Panc1 (cell line): ENCODE data around the gene RABL6. TPM values are rescaled to one million over a fixed set of nuclear protein-coding genes. Genes with fewer than 3 reads are reported as not detected.

Experiments
- ATAC-seq: fragments of 200-7000 bp; cut with Tn5 transposase; 2 replicates; pipeline ENCODE4 v1.9.1; 2020; ENCODE audit warnings: mild to moderate bottlenecking, moderate library complexity
- BruUV-seq: library from RNA; stranded (reverse); fragments of 400-500 nt; replicated peaks from 2 replicates; lab custom pipeline; 2021; lab: Mats Ljungman, UMichigan
- CTCF ChIA-PET: fragments of 300-600 bp; sonication (Branson Sonifier 250); formaldehyde crosslinking; loops from one replicate; lab custom pipeline; 2022; ENCODE audit warnings: antibody characterized with exemption; lab: Charles Lee
- POLR2A ChIA-PET: fragments of 300-600 bp; sonication (Branson Sonifier 250); formaldehyde crosslinking; loops from one replicate; lab custom pipeline; 2022; ENCODE audit warnings: antibody characterized with exemption; lab: Charles Lee
- DNase-seq: peaks from one replicate; pipeline ENCODE4 v3.0.0-alpha.2; 2010; ENCODE audit warnings: low read depth, low spot score
- H3K27ac ChIP-seq: 2 replicates; pipeline ENCODE4 v1.5.1; 2011; ENCODE audit warnings: mild to moderate bottlenecking, low read length, inconsistent platforms
- H3K27me3 ChIP-seq: fragments of 200-500 bp; sonication (Bioruptor generic); 2 replicates; pipeline ENCODE4 v1.6.0; 2014; ENCODE audit warnings: low read length, inconsistent platforms; ENCODE audit not compliant: control insufficient read depth, insufficient read depth
- H3K36me3 ChIP-seq: fragments of 200-500 bp; sonication (Bioruptor generic); 2 replicates; pipeline ENCODE4 v1.5.1; 2014; ENCODE audit warnings: inconsistent platforms, mild to moderate bottlenecking, low read length, moderate library complexity; ENCODE audit not compliant: control insufficient read depth, insufficient read depth
- H3K4me1 ChIP-seq: 2 replicates; pipeline ENCODE4 v1.5.1; 2011; ENCODE audit warnings: inconsistent platforms, mild to moderate bottlenecking, low read length, moderate library complexity; ENCODE audit not compliant: control insufficient read depth, insufficient read depth
- H3K4me3 ChIP-seq, 2 experiments: 2 replicates each; pipeline ENCODE4 v1.5.1; 2011 to 2012; ENCODE audit warnings: low read depth in 2 of 2, low read length in 2 of 2, mild to moderate bottlenecking in 2 of 2, inconsistent platforms in 1 of 2, moderate library complexity in 1 of 2
- H3K9me3 ChIP-seq: fragments of 200-500 bp; sonication (Bioruptor generic); 2 replicates; pipeline ENCODE4 v1.5.1; 2014; ENCODE audit warnings: low read depth, mild to moderate bottlenecking, inconsistent platforms, low read length, moderate library complexity; ENCODE audit not compliant: control insufficient read depth, insufficient read depth
- POLR2AphosphoS5 ChIP-seq: IDR thresholded peaks from 2 replicates; pipeline ENCODE4 v1.6.1; 2012; ENCODE audit warnings: mild to moderate bottlenecking, low read depth, low read length, moderate library complexity
- REST ChIP-seq, 2 experiments: IDR thresholded peaks; 2 replicates each; pipeline ENCODE4 v1.6.1; 2011 to 2012; ENCODE audit warnings: low read depth in 2 of 2, control low read depth in 1 of 2, low read length in 1 of 2, mild to moderate bottlenecking in 1 of 2, moderate library complexity in 1 of 2; ENCODE audit not compliant: insufficient read depth in 1 of 2
- SIN3A ChIP-seq: IDR thresholded peaks from 2 replicates; pipeline ENCODE4 v1.6.1; 2012; ENCODE audit warnings: low read depth, mild to moderate bottlenecking, low read length, moderate library complexity, borderline replicate concordance; ENCODE audit not compliant: insufficient read depth
- TCF7L2 ChIP-seq: IDR thresholded peaks from 2 replicates; pipeline ENCODE4 v1.6.1; 2011; ENCODE audit warnings: mild to moderate bottlenecking, low read depth, low read length, inconsistent platforms
- in situ Hi-C: cut with HindIII; loops from 2 replicates; pipeline ENCODE4 v1.10.0; 2016; ENCODE audit warnings: low sequenced_read_pairs, low pct_unique_long_range_greater_than_20kb
- intact Hi-C: fragments of 100-400 bp; cut with micrococcal nuclease; formaldehyde crosslinking; loops from one replicate; pipeline ENCODE4 v1.10.0; 2022; ENCODE audit not compliant: unreplicated experiment
- total RNA-seq: library from RNA; stranded (reverse); gene quantifications from one replicate; pipeline ENCODE4 v1.2.1, GENCODE V29; 2021; ENCODE audit not compliant: unreplicated experiment
- TF ChIP-seq, protein P1 (sequence below): fragments of 450-650 bp; IDR thresholded peaks from 2 replicates; pipeline ENCODE4 v1.5.1; 2017; ENCODE audit warnings: mild to moderate bottlenecking

RABL6 gene
- total RNA-seq, 1 experiment from 2014 or later, result 106 TPM

- ATAC-seq (no peak), DNase-seq (no peak)
- TF ChIP-seq SIN3A, result no peak
- TF ChIP-seq REST (IDR thresholded peaks at IDR 0.05; ENCODE audit: insufficient read depth in 1 of 2, low read depth in 2 of 2, low read length in 1 of 2), result no peak
- no peak for TF ChIP-seq POLR2AphosphoS5
- no peaks in the 10 kb centered on the region for H3K36me3 ChIP-seq
- POLR2A ChIA-PET, result no interaction called here
- no peak overlapping the region for H3K27ac ChIP-seq
- H3K9me3 ChIP-seq, result no peaks in the 10 kb centered on the region; the same call in 1 of the 2 replicates
- H3K4me3 ChIP-seq, result no peak overlapping the region
- no peaks in the 10 kb centered on the region for H3K27me3 ChIP-seq
- in situ Hi-C loops (no loop called here), intact Hi-C loops (no loop called here)
- CTCF ChIA-PET, result no interaction called here
- BruUV-seq, result no TSS peak
- no peaks in the 10 kb centered on the region for H3K4me1 ChIP-seq
Observed at GRCh38 chr9:136775191-136775590, 32.6 kb upstream of the RABL6 start.

GRCh38 chr9:136776947-136777346 is 30.8 kb upstream of the RABL6 start:
- Histone ChIP-seq H3K4me1 (no peaks in the 10 kb centered on the region), H3K9me3 (no peaks in the 10 kb centered on the region; the same call in 1 of the 2 replicates), H3K27ac (no peak overlapping the region), H3K4me3 (no peak overlapping the region), H3K27me3 (no peaks in the 10 kb centered on the region), H3K36me3 (no peaks in the 10 kb centered on the region)
- DNase-seq (no peak), ATAC-seq (no peak)
- CTCF ChIA-PET, result interaction anchor here (1.4 kb wide), 1 partner anchor 10 kb away, joined by 3 read pairs; no protein-coding TSS in a partner anchor
- POLR2A ChIA-PET, result no interaction called here
- intact Hi-C loops, result no loop called here
- BruUV-seq, result no TSS peak
- in situ Hi-C loops, result no loop called here
- TF ChIP-seq, protein P1, sequence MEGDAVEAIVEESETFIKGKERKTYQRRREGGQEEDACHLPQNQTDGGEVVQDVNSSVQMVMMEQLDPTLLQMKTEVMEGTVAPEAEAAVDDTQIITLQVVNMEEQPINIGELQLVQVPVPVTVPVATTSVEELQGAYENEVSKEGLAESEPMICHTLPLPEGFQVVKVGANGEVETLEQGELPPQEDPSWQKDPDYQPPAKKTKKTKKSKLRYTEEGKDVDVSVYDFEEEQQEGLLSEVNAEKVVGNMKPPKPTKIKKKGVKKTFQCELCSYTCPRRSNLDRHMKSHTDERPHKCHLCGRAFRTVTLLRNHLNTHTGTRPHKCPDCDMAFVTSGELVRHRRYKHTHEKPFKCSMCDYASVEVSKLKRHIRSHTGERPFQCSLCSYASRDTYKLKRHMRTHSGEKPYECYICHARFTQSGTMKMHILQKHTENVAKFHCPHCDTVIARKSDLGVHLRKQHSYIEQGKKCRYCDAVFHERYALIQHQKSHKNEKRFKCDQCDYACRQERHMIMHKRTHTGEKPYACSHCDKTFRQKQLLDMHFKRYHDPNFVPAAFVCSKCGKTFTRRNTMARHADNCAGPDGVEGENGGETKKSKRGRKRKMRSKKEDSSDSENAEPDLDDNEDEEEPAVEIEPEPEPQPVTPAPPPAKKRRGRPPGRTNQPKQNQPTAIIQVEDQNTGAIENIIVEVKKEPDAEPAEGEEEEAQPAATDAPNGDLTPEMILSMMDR, result no peak
- TF ChIP-seq REST (IDR thresholded peaks at IDR 0.05; ENCODE audit: insufficient read depth in 1 of 2, low read depth in 2 of 2, low read length in 1 of 2) (no peak), POLR2AphosphoS5 (no peak), SIN3A (no peak), TCF7L2 (no peak)
